ENCODE data around the gene BRD3OS. TPM values are rescaled to one million over a fixed set of nuclear protein-coding genes. Genes with fewer than 3 reads are reported as not detected.

The BRD3OS gene
- total and polyA plus RNA-seq, 2 of the 13 experiments (the other 11 are each of a cell fraction or from before 2014, with no cell fraction given), result 4.9 to 5.7 TPM

DNA sequence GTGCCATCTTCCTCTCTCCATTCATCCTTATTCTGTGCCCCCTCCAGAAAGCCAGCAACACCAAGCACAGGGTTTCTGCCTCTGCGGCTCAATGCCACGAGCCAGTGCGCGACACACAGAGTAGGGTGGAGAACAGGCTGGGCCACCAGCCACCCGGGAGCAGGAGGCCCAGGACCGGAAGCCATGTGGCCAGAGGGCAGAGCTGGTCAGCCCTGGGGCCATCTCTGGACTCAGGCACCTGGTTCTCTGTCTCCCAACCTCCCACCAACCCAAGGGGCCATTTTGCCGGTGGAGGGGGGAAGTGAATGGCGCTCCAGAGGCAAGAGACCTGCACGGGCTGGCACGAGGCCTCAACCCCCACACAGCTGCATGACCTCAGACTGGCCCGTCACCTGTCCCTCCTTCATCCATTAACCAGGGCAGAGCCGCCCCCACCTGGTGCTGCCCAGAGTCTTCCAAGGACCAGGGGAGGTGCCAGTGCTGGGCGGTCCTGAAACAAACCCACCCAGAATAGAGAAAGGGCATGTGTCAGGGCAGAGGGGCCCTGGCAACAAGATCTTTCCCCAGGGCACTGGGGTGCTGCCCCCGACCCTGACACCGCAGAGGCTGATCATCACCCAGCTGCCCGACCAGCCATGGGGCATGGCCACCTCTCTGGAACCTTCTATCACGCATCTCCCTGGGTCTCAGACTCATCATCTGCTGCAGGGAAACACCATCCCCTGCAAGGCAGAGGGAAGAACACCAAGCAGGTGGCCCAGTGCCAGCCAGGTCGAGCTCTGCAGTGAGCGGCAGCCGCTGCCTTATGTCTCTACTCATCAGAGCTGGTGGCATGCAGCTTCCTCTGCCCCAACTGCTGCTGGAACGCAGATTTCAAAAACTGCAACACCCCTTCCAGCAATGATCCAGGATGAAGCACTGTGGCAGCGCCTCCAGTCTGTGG lies 45.1 kb upstream of the BRD3OS start (continued):
- TF ChIP-seq TSC22D2 (CRISPR knock-in tag; IDR thresholded peaks at IDR 0.05; ENCODE audit: borderline replicate concordance) (no peak), PAF1 (CRISPR knock-in tag; IDR thresholded peaks at IDR 0.05) (no peak), MZF1 (CRISPR knock-in tag; IDR thresholded peaks at IDR 0.05; ENCODE audit: borderline replicate concordance) (no peak), RAD51 (IDR thresholded peaks at IDR 0.05; ENCODE audit: borderline replicate concordance) (no peak), ZNF629 (CRISPR knock-in tag; conservative IDR thresholded peaks at IDR 0.05) (no peak), ZSCAN25 (CRISPR knock-in tag; IDR thresholded peaks at IDR 0.05) (no peak), NPAS2 (CRISPR knock-in tag; IDR thresholded peaks at IDR 0.05; ENCODE audit: borderline replicate concordance) (no peak), MEIS2 (CRISPR knock-in tag; IDR thresholded peaks at IDR 0.05) (no peak), SRSF9 (IDR thresholded peaks at IDR 0.05; ENCODE audit: borderline replicate concordance, insufficient read depth, low read depth, low read length, poor library complexity, severe bottlenecking) (no peak), ZNF460 (CRISPR knock-in tag; IDR thresholded peaks at IDR 0.05; ENCODE audit: borderline replicate concordance) (no peak), TMF1 (CRISPR knock-in tag; IDR thresholded peaks at IDR 0.05; ENCODE audit: low read depth) (no peak), CEBPG (CRISPR knock-in tag; IDR thresholded peaks at IDR 0.05) (no peak), MED8 (CRISPR knock-in tag; IDR thresholded peaks at IDR 0.05; ENCODE audit: insufficient replicate concordance) (no peak), RFX1 (IDR thresholded peaks at IDR 0.05) (no peak), ZNF510 (CRISPR knock-in tag; IDR thresholded peaks at IDR 0.05; ENCODE audit: low read depth) (no peak; the same call in 1 of the 2 replicates)
- TF ChIP-seq, protein P1, sequence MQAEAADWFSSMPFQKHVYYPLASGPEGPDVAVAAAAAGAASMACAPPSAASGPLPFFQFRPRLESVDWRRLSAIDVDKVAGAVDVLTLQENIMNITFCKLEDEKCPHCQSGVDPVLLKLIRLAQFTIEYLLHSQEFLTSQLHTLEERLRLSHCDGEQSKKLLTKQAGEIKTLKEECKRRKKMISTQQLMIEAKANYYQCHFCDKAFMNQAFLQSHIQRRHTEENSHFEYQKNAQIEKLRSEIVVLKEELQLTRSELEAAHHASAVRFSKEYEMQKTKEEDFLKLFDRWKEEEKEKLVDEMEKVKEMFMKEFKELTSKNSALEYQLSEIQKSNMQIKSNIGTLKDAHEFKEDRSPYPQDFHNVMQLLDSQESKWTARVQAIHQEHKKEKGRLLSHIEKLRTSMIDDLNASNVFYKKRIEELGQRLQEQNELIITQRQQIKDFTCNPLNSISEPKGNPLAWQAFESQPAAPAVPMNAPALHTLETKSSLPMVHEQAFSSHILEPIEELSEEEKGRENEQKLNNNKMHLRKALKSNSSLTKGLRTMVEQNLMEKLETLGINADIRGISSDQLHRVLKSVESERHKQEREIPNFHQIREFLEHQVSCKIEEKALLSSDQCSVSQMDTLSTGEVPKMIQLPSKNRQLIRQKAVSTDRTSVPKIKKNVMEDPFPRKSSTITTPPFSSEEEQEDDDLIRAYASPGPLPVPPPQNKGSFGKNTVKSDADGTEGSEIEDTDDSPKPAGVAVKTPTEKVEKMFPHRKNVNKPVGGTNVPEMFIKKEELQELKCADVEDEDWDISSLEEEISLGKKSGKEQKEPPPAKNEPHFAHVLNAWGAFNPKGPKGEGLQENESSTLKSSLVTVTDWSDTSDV (CRISPR knock-in tag; IDR thresholded peaks at IDR 0.05), result no peak
- TF ChIP-seq, protein P2, sequence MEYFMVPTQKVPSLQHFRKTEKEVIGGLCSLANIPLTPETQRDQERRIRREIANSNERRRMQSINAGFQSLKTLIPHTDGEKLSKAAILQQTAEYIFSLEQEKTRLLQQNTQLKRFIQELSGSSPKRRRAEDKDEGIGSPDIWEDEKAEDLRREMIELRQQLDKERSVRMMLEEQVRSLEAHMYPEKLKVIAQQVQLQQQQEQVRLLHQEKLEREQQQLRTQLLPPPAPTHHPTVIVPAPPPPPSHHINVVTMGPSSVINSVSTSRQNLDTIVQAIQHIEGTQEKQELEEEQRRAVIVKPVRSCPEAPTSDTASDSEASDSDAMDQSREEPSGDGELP (IDR thresholded peaks at IDR 0.05; ENCODE audit: borderline replicate concordance, low read depth), result 0 out of 2 replicates have a peak, but pooled peaks have one; percentile 12
- TF ChIP-seq, protein P3, sequence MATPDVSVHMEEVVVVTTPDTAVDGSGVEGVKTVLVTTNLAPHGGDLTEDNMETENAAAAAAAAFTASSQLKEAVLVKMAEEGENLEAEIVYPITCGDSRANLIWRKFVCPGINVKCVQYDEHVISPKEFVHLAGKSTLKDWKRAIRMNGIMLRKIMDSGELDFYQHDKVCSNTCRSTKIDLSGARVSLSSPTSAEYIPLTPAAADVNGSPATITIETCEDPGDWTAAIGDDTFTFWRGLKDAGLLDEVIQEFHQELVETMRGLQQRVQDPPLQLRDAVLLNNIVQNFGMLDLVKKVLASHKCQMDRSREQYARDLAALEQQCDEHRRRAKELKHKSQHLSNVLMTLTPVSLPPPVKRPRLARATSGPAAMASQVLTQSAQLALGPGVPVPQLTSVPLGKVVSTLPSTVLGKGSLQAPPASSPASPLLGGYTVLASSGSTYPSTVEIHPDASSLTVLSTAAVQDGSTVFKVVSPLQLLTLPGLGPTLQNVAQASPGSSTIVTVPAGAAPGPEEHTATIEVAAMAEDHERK (CRISPR knock-in tag; IDR thresholded peaks at IDR 0.05; ENCODE audit: low read depth), result no peak
- TF ChIP-seq, protein P4, sequence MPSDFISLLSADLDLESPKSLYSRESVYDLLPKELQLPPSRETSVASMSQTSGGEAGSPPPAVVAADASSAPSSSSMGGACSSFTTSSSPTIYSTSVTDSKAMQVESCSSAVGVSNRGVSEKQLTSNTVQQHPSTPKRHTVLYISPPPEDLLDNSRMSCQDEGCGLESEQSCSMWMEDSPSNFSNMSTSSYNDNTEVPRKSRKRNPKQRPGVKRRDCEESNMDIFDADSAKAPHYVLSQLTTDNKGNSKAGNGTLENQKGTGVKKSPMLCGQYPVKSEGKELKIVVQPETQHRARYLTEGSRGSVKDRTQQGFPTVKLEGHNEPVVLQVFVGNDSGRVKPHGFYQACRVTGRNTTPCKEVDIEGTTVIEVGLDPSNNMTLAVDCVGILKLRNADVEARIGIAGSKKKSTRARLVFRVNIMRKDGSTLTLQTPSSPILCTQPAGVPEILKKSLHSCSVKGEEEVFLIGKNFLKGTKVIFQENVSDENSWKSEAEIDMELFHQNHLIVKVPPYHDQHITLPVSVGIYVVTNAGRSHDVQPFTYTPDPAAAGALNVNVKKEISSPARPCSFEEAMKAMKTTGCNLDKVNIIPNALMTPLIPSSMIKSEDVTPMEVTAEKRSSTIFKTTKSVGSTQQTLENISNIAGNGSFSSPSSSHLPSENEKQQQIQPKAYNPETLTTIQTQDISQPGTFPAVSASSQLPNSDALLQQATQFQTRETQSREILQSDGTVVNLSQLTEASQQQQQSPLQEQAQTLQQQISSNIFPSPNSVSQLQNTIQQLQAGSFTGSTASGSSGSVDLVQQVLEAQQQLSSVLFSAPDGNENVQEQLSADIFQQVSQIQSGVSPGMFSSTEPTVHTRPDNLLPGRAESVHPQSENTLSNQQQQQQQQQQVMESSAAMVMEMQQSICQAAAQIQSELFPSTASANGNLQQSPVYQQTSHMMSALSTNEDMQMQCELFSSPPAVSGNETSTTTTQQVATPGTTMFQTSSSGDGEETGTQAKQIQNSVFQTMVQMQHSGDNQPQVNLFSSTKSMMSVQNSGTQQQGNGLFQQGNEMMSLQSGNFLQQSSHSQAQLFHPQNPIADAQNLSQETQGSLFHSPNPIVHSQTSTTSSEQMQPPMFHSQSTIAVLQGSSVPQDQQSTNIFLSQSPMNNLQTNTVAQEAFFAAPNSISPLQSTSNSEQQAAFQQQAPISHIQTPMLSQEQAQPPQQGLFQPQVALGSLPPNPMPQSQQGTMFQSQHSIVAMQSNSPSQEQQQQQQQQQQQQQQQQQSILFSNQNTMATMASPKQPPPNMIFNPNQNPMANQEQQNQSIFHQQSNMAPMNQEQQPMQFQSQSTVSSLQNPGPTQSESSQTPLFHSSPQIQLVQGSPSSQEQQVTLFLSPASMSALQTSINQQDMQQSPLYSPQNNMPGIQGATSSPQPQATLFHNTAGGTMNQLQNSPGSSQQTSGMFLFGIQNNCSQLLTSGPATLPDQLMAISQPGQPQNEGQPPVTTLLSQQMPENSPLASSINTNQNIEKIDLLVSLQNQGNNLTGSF (CRISPR knock-in tag; IDR thresholded peaks at IDR 0.05), result no peak
